Brain microvascular endothelial cell (primary cell): ENCODE measurements around the gene CLSTN2.
A peak's percentile ranks its signal among the peaks of the same experiment; 100 is the strongest.

ENCODE experiments used
- DNase-seq: peaks from one replicate; pipeline ENCODE4 v3.0.0-alpha.2; 2020
- H3K27ac ChIP-seq: fragments of 250-450 bp; sonication (Bioruptor Pico); 2 replicates; pipeline ENCODE4 v1.5.1; 2020; ENCODE audit warnings: mild to moderate bottlenecking, moderate library complexity
- H3K27me3 ChIP-seq: fragments of 250-450 bp; sonication (Bioruptor Pico); replicated peaks from 2 replicates; pipeline ENCODE4 v1.5.1; 2020; ENCODE audit warnings: mild to moderate bottlenecking
- H3K36me3 ChIP-seq: fragments of 250-450 bp; sonication (Bioruptor Pico); replicated peaks from 2 replicates; pipeline ENCODE4 v1.5.1; 2020; ENCODE audit warnings: mild to moderate bottlenecking
- H3K4me3 ChIP-seq: 2 replicates; pipeline ENCODE4 v1.5.1; 2011; ENCODE audit warnings: low read depth, mild to moderate bottlenecking, control low read depth, low read length, moderate library complexity
- CTCF ChIP-seq: IDR thresholded peaks from 2 replicates; pipeline ENCODE4 v1.5.1; 2011; ENCODE audit warnings: low read depth, mild to moderate bottlenecking, moderate library complexity, low read length, control low read depth, inconsistent platforms; ENCODE audit errors: missing control alignments
- in situ Hi-C: cut with HindIII; loops from 2 replicates; pipeline ENCODE4 v1.10.0; 2017; ENCODE audit warnings: low sequenced_read_pairs, low pct_ligation_motif_present

CLSTN2 gene

GRCh38 chr3:139928708-139929505 lies 6.1 kb upstream of the CLSTN2 start:
- no peaks in the 10 kb centered on the region for H3K36me3 ChIP-seq
- H3K27ac ChIP-seq = no peak overlapping the region

GRCh38 chr3:139930211-139930610 lies 4.8 kb upstream of the CLSTN2 start:
- H3K27me3 ChIP-seq = no peaks in the 10 kb centered on the region
- no peak for DNase-seq
- no peaks in the 10 kb centered on the region for H3K36me3 ChIP-seq
- TF ChIP-seq CTCF = no peak
- H3K4me3 ChIP-seq = no peak overlapping the region
- H3K27ac ChIP-seq = no peak overlapping the region
- in situ Hi-C loops = no loop called here

More at GRCh38 chr3:139928708-139929505, 6.1 kb upstream of the CLSTN2 start:
- no peak for TF ChIP-seq CTCF
- in situ Hi-C loops = no loop called here
- Histone ChIP-seq H3K4me3 (no peak overlapping the region), H3K27me3 (no peaks in the 10 kb centered on the region)
- peak; percentile 18 for DNase-seq

- Histone ChIP-seq H3K4me3 (no peak overlapping the region), H3K27me3 (no peaks in the 10 kb centered on the region), H3K36me3 (no peaks in the 10 kb centered on the region), H3K27ac (no peak overlapping the region)
- TF ChIP-seq CTCF = no peak
- DNase-seq = no peak
- in situ Hi-C loops = no loop called here
These were observed 1.2 kb upstream of the CLSTN2 start for GRCh38 chr3:139933766-139934165.

DNA sequence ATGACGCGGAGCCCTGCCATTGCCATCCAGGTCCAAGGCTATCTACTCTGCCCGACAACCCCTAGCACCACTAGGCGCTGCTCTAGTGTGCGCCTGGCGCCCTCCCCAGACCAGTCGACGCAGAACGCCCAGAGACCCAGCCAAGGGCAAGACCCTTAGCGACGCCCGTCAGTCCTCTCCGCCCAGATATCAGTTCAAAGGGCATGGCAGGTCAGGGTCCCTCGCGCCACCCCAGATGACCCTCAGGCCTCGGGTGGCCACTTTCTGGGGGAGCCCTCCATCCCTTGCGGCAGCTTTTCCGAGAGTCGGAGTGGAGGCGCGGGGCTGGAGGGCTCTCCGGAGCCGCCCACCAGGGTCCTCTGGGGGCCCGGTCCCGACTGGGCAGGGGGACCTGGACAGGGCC lies 371 bp upstream of the CLSTN2 start:
- peak; percentile 55 for DNase-seq
- H3K36me3 ChIP-seq = no peaks in the 10 kb centered on the region
- no peak overlapping the region for H3K27ac ChIP-seq
- peak; percentile 83 for TF ChIP-seq CTCF
- peak overlapping the region; percentile 66 for H3K4me3 ChIP-seq
- H3K27me3 ChIP-seq = no peaks in the 10 kb centered on the region
- in situ Hi-C loops = no loop called here

DNA sequence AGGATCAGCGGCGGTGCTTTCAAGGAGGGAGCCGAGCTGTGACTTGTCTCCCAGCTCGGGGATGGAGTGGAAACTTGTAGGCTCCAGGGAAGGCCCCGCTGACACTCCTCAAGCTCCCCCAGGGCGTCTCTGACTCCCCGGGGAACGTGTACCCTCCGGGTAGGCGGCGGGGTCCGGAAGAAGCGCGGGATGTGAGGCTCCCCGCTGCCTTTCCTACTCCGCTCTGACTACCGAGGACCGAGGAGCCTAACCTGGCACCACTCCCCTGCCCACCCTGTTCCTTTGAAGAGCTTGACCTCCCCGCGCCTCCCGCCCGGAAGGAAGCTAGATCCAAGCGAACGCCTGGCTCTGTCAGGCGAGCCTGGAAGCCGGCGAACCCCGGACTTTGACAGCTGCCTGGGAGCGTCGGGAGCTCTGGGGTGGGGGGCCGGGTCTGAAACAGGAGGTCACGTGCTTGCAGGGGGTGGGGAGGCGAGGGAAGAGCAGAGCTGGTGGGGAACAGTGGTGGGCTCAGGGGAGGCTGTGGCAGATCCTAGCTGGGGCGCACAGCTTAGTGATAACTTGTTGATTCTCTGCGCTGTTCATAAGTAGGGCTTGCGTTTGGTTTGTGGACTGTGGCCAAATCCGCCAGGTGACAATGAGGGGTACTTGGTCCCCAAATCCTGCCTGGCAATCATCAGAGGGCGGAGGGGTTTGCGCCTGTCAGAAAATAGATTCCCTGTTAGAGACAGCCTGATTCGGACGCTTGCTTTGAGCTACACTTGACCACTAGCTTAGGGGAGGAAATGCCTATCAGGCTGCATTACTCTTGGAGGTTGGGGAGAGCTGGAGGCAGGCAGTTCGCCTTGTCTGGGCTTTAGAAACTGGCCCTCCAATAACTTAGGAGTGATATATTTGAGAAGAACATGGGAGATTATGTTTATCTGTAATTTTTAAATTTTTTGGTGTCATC lies 1.2 kb downstream of the CLSTN2 start:
- Histone ChIP-seq H3K4me3 (peak overlapping the region; percentile 66), H3K27me3 (no peaks in the 10 kb centered on the region), H3K36me3 (no peaks in the 10 kb centered on the region), H3K27ac (no peak overlapping the region)
- peak; percentile 18 for DNase-seq
- TF ChIP-seq CTCF = no peak
- in situ Hi-C loops = no loop called here
